Renal cortex interstitium (tissue), 11 donors: ENCODE results near the gene EYA2. TPM values are rescaled to one million over a fixed set of nuclear protein-coding genes. Genes with fewer than 3 reads are reported as not detected.

Experiments
- DNase-seq, 11 donors: peaks; one replicate each; pipeline ENCODE4 v3.0.0-alpha.2; 2013; ENCODE audit warnings: low read depth in 9 of 11, low spot score in 4 of 11; ENCODE audit errors: extremely low read depth in 1 of 11
- polyA plus RNA-seq, 3 donors: library from polyadenylated mRNA; unstranded; fragments of 120-200 nt; gene quantifications; one replicate each; pipeline ENCODE4 v1.2.1, GENCODE V29; 2013; ENCODE audit not compliant: insufficient read length in 3 of 3

EYA2 gene
- polyA plus RNA-seq, 3 donors: 0.40 to 0.95 (median 0.56) TPM

DNA sequence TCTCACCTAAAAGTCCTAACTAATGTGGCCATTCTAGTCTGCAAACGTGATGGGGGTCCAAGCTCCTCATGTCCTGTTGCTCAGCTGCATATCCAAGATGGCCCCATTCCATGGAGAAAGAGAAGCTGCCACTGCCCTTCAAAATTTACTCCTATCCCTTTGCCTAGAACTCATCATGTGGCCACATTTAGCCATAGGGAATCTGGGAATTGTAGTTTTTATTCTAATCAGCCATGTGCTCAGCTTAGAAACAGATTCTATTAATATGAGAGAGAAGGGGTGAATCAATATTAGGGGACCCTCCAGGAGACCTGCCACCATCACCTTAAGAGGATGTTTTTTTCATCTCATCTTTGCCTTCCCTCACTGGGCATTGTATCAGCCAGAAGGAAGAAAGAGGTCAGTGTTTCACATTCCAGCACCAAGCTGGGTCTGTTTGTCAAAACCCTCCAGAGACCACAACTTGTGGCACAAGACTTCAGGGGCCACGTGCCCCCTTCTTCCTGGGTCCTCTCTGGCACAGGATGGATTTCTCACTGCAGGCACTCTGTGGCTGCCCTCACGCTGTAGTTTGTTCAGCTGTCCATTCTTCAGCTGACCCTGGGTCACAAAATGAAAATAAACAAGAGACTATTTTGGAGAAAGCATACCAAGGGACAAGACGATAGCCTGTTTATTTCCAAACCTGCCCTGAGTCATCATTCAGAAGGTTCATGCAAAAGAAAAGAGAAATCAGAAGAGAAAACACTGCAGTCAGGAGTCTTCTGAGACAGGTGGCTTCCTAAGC is 172.0 kb downstream of the EYA2 start:
- peak in 1 of 11 donors; percentile 32 for DNase-seq

DNA sequence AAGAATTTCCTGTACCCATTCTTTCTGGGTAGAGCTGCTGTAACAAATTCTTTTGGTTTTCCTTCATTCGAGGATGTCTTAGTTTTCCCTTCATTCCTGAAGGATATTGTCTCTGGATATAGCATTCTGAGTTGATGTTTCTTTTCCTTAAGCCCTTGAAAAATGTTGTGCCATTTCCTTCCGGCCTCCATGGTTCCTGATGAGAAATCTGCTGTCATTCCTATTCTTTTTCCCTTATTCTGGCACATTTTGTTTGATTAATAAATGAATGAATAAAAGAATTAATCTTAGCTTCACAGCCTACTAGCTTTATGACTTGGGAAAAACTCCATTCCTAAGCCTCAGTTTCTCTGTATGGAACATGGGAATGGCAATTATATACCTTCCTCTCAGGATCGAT is 173.1 kb downstream of the EYA2 start:
- no peak for DNase-seq

DNA sequence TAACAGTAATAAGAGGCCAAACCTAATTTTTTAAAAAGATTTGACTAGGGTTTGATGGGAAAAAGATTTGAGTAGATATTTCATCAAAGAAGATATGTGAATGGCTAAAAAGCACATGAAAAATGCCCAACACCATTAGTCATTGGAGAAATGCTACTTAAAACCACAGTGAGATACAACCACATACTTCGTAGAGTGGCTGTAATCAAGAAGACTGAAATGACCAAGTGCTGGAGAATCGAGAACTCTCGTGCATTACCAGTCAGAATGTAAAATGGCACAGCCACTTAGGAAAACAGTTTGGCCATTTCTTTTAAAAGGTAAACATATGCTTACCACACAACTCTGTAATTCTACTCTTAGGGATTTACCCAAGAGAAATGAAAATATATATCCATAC is 175.5 kb downstream of the EYA2 start:
- DNase-seq: no peak

DNA sequence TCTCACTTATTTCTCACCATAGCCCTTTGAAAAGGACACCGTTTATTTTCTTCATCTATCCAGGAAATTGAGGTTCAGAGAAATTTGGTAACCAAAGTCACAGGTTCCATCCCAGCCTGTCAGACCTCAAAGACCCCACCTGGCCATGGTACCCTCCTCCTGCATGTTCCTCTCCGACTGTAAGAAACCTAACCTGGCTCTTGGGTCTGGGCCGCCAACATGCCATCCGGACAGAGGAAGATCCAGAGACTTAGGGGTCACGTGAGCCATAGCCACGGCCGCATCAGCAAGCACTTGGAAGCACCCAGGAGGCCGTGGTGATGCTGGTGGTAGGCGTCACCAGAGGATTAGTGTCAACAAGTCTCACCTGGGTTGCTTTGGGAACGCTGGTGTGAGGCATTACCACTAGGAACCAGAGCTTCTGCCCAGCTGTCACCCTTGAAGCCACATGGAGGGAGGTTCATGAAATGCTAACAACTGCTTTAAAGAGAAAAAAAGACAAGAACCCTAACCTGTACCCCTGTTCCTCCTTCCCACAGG is 177.1 kb downstream of the EYA2 start:
- no peak for DNase-seq

DNA sequence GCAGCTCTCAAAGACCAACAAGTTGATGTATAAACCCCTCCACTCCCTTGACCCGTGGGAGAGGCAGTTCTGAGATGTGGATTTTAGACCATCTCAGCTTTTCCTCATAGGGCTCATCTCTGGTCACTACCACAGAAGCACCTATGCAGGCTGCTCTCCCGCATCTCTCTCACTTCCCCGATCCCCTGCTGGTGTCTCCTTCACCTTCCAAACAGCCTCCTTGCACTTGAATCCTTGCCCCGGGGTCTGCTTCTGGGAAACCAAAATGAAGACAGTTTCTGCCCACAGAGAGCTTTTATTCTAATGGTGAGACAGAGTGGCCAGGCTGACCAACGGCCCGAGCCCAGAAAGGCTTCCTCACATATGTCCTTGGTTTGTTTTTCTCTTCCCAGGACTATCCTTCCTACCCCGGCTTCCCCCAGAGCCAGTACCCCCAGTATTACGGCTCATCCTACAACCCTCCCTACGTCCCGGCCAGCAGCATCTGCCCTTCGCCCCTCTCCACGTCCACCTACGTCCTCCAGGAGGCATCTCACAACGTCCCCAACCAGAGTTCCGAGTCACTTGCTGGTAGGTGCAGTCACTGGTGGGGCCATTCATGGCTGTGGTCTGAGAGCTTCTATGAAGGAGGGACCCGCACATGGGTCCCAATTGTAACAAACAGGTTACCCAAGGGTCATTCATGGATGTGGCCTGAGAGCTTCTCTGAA is 179.3 kb downstream of the EYA2 start:
- DNase-seq: no peak

DNA sequence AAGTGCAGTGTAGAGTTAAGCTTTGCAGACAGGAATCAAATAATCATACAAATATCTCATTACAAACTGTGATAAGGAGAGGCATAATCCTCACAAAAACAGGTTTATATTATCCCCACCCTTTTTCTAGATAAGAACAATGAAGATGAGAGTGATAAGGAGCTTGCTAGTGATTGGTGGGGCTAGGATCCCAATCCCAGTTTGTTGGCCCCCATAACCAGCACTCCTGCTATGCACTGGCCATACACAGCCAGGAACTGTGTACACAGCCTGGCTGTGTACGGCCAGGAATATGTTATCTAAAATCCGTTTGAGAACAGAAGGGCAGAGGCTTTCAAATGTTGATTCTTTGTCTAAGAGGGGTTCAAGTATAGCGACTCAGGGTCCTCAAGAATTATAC is 180.6 kb downstream of the EYA2 start:
- DNase-seq: no peak

DNA sequence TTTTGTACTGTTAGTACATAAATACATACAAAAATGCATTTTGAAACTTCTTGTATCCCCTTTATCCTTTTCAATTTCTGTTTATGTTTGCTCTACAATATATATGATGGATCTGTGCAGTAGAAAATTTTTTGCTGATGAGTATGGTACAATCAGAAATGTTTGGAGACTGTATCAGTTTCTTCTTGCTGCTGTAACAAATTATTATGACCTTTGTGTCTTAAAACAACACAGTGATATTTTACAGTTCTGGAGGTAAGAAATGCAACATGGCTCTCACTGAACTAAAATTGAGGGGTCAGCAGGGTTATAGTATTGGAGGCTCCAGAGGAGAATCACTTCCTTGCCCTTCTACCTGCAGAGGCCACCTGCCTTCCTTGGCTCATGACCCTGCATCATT is 184.4 kb downstream of the EYA2 start:
- DNase-seq: no peak

DNA sequence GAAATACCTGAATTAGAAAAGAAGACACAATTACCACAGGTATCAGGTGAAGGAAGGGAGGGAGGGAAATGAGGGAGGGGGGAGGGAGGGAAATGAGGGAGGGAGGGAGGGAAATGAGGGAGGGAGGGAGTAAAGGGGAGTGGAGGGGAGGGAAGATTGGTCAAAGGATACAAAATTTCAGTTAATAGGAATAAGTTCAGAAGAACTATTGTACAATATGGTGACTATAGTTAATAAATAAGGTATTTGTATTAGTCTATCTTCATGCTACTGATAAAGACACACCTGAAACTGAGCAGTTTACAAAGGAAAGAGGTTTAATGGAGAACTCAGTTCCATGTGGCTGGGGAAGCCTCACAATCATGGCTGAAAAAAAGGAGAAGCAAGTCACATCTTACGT is 185.7 kb downstream of the EYA2 start:
- DNase-seq: no peak

DNA sequence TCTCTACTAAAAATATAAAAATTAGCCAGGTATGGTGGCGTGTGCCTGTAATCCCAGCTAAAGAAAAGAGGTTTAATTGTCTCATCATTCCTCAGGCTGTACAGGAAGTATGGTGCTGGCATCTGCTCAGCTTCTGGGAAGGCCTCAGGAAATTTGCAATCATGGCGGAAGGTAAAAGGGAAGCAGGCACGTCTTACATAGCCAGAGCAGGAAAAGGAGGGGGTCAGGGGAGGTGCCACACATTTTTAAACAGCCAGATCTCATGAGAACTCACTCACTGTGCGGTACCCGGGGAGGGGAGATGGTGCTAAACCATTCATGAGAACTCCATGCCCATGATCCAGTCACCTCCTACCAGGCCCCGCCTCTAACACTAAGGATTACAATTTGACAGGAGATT is 191.7 kb downstream of the EYA2 start:
- DNase-seq: no peak

DNA sequence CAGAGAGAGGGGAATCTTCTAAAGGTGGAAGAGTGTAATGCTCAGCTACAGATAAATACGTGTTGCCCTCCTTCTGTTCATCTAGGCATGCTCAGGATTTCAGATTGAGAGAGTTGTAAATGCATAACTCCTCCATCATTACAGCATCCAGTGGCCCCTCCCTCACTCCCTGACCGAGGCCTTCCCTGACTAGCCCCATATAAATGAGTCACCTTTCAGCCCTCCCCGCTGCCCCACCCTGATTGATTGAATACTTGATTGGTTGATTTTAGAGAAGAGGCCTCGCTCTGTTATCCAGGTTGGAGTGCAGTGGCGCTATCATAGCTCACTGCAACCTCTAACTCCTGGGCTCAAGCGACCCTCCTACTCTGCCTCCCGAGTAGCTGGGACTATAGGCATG is 193.7 kb downstream of the EYA2 start:
- no peak for DNase-seq

DNA sequence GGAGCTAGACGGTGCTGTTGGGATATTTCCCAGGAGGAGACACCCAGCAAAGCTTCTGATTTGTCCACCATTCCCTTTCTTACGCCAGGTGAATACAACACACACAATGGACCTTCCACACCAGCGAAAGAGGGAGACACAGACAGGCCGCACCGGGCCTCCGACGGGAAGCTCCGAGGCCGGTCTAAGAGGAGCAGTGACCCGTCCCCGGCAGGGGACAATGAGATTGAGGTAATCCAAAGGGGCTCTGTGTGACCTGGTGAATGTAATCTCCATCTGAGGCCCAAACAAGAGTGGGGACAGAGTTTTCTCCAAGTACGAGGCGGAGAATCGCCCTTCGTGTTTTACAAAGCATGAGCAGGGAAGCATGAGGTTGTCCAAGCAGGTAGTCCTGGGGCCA is 194.5 kb downstream of the EYA2 start:
- DNase-seq: no peak

DNA sequence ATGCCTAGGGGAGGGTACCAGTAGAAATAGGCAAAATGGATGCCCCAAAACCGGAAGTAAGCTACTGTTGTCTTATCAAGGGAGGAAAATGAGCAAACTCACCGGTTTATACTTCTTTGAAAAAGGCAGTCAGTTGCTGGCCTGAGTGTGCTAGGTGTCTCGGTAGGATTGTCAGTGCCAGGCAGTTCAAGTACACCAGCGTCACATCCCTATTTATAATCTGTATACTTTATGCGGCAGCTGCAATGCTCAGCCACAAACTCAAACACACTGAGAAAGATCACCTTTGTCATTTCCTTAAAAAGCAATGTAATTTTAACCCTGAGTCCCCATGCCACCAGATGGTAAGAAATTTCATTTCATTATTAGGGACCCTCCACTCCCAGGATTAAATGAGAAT is 196.2 kb downstream of the EYA2 start:
- no peak for DNase-seq

DNA sequence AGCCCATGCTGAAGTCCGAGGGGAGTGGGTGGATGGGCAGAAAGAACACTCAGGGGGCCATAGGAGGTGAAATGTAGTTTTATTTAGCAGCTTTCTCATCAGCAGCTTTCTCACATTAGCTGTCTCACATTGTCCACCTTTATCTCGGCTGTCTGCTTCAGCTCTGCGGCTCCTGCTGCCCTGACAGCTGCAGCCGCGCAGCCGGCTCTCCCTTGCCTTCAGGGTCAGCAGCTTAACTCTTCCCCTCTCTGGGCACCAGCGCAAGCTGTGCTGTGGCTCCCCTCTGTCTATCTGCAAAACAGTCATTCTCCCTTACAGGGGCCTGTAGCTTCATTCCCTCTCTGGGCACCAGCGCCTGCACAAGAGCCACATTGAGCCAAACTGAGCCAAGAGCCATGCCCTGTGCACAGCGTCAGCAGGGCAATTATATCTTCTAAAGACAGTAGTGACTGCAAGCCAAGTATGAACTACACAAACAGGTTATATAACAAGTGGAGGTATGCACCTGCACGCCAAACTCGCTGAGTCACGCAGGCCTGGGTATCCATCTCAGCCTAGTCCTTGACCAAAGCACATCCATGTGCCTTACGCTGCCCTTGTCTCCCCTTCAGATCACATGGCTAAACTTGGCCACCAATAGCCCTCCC is 198.8 kb downstream of the EYA2 start:
- no peak for DNase-seq

DNA sequence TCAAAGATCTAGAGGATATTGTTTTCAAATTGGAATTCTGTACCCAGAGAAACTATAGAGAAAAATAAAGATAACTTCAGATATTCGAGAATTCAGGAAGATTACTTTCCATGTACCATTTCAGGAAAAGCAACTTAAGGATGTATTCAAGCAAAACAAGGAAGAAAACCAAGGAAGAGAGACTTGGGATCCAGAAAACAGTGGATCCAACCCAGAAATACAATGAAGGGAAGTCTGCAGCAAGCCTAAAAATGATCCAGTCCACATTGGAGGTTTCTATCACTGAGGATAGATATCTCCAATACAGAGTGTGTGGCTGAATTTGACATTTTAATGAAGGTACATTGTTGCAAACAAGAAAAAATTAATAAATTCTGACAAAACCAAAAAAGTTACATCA is 201.0 kb downstream of the EYA2 start:
- DNase-seq: no peak

DNA sequence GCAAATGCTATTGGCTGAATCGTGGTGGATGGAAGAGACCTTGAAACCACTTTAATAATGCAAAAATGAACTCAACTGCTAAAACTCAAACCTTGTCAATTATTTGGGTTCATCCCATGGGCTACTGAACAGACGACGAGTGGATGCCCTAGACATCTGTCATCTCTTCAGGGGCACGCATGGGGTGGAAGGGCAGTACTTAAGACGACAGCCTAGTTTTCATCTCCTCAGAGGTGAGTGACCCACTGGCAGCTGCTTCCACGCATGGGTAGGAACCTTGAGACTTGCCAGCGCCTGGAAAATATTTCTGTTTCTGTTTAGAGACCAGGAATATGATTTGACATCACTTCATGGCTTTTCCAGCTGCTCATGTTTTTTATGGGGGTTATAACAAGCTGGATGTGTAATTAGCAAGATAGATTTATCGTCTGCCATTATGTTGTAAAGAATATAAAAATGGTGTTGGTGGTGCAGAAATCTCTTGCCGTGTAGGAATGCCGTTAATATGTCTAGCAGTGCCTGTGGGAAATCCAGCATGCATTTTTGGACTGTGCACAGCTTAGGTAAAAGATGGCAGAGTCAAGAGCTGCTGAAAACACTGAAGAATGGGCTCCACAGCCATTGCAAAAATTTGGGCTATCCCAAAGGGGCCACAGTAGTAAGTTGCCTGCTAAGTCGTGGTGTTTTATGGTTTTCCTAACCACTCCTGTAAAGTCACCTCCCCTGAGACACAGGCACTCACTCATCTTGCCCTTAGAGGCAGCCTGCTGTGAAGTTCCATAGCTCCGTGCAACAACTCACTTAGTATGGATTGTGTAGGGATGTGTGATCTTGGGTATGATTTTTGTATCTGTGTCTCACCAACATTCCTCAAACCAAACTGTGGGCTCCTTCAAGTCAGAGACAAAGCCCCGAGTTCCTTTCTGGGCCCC is 203.3 kb downstream of the EYA2 start:
- no peak for DNase-seq

DNA sequence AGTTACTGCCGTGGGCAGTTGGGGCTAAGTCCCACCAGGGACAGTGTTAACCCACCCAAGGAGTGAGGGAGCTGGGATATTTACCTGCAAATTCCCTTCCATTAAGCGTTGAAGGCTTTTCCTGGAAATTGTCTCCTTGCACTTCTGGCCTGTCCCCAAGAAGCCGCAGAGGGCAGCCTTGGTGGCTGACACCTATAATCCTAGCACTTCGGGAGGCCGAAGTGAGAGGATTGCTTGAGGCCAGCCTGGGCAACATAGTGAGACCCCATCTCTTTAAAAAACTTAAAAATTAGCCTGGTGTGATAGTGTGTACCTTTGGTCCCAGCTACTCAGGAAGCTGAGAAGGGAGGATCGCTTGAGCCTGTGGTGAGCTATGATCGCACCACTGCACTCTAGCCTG is 204.4 kb downstream of the EYA2 start:
- no peak for DNase-seq

DNA sequence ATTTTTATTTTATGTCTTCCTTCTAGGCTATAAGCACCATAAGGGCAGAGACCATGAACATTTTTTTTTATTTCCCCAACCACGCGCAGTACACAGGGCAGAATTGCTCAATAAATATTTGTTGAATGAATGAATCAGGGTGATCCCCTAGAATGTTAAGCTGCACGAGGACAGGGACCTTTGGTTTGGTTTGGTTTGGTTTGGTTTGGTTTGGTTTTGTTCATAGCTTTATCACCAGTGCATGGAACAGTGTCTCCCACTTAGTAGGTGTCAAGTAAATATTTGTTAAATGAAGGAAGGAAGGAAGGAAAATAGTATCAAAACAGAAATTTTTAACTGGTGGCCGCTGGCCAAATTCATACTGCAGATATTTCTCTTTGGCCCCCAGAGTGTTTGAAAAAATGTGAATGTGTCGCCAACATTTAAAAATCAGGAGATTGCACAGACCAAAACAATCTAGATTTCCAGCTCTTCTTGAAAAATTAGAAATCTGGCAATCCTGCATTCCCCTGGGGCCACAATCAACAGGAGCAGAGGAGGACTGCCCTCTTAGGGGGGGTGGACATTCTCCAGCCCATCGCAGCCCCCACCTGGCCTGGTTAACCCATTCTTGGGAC is 205.3 kb downstream of the EYA2 start:
- no peak for DNase-seq

DNA sequence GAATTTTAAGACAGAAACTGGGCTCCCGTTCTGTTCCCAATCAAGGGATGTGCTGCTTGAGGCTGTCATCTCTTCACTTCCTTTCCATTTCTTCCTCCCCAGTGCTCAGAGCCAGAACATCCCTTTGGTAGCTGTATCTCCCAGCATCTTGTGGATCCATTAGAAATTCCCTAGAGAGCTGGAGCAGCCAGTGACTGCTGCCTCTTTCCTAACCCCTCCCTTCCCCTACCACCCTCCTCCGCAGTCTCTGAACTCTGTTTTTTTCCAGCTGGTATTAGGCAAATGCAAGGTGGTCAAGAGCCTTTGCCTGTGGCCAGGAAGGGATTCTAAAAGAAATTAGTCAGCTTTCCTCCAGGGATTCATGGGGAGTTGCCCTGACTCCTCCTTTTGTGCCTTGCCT is 208.0 kb downstream of the EYA2 start:
- DNase-seq: no peak

DNA sequence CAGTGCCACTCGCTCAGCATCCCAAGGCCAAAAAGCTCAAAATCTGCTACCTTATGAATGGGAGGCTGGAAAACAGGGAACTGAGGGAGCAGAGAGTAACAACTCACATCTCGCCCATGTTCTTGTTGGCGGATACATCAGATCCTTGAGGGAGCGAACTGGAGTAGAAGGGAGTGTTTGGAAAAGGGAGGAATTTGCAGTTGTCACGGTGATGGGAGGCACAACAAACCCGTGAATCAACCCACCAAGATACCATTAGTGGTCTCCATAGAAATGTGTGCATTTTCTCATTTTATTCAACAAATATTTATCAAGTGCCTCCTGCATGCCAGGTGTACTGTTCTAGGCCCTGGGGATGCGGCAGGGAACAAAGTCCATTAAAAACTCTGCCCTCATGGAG is 212.1 kb downstream of the EYA2 start:
- no peak for DNase-seq
